IMR-90 (cell line): ENCODE results near the gene ST8SIA6. TPM values are rescaled to one million over a fixed set of nuclear protein-coding genes. Genes with fewer than 3 reads are reported as not detected.

Experiments
- ATAC-seq: fragments of 200-7000 bp; cut with Tn5 transposase; 2 replicates; pipeline ENCODE4 v1.9.1; 2020; ENCODE audit warnings: low read depth, mild to moderate bottlenecking, moderate library complexity
- BruUV-seq: library from RNA; stranded (reverse); fragments of 400-500 nt; replicated peaks from 2 replicates; lab custom pipeline; 2021; lab: Mats Ljungman, UMichigan
- CTCF ChIA-PET: fragments of 300-600 bp; formaldehyde crosslinking; extraction: SDS; loops from one replicate; lab custom pipeline; 2021; ENCODE audit warnings: antibody characterized with exemption; lab: Yijun Ruan, JAX
- POLR2A ChIA-PET: fragments of 300-600 bp; sonication (Branson Sonifier 250); formaldehyde crosslinking; loops from one replicate; lab custom pipeline; 2022; ENCODE audit warnings: antibody characterized with exemption; ENCODE audit not compliant: unreplicated experiment; lab: Charles Lee
- DNase-seq: peaks from one replicate; pipeline ENCODE4 v3.0.0; 2013
- H2AFZ ChIP-seq: replicated peaks from 2 replicates; pipeline ENCODE3; 2013; ENCODE audit warnings: low read length, mild to moderate bottlenecking; ENCODE audit not compliant: poor library complexity
- H2AK5ac ChIP-seq: 2 replicates; pipeline ENCODE4 v1.6.1; 2013; ENCODE audit warnings: low read depth, low read length, inconsistent platforms
- H2AK9ac ChIP-seq: replicated peaks from 2 replicates; pipeline ENCODE3; 2013; ENCODE audit warnings: mild to moderate bottlenecking, low read depth, low read length, moderate library complexity; ENCODE audit not compliant: poor library complexity
- H2BK120ac ChIP-seq: 2 replicates; pipeline ENCODE4 v1.6.1; 2013; ENCODE audit warnings: low read depth, low read length, inconsistent platforms
- H2BK15ac ChIP-seq: 3 replicates; pipeline ENCODE4 v1.6.1; 2013; ENCODE audit warnings: low read depth, low read length, inconsistent platforms
- H2BK20ac ChIP-seq: 2 replicates; pipeline ENCODE4 v1.6.1; 2013; ENCODE audit warnings: low read depth, mild to moderate bottlenecking, inconsistent platforms, low read length, moderate library complexity
- H2BK5ac ChIP-seq: 2 replicates; pipeline ENCODE4 v1.6.1; 2013; ENCODE audit warnings: mild to moderate bottlenecking, low read depth, low read length, inconsistent platforms; ENCODE audit not compliant: poor library complexity, severe bottlenecking
- H3K14ac ChIP-seq: replicated peaks from 2 replicates; pipeline ENCODE4 v1.6.1; 2013; ENCODE audit warnings: low read depth, low read length, inconsistent platforms
- H3K18ac ChIP-seq: 2 replicates; pipeline ENCODE4 v1.6.1; 2013; ENCODE audit warnings: low read depth, low read length, control low read depth
- H3K23ac ChIP-seq: 2 replicates; pipeline ENCODE4 v1.6.1; 2013; ENCODE audit warnings: low read depth, low read length, inconsistent platforms
- H3K27ac ChIP-seq: 2 replicates; pipeline ENCODE4 v1.5.1; 2013; ENCODE audit warnings: mild to moderate bottlenecking, control low read depth, low read length; ENCODE audit not compliant: insufficient read depth
- H3K27me3 ChIP-seq: 2 replicates; pipeline ENCODE4 v1.6.1; 2013; ENCODE audit warnings: low read length; ENCODE audit not compliant: control insufficient read depth, insufficient read depth
- H3K36me3 ChIP-seq: 2 replicates; pipeline ENCODE4 v1.6.1; 2013; ENCODE audit warnings: low read length, mixed read lengths; ENCODE audit not compliant: control insufficient read depth, insufficient read depth
- H3K4ac ChIP-seq: 2 replicates; pipeline ENCODE4 v1.6.1; 2013; ENCODE audit warnings: low read depth, low read length, inconsistent platforms
- H3K4me1 ChIP-seq: 2 replicates; pipeline ENCODE4 v1.6.1; 2013; ENCODE audit warnings: low read length, mixed read lengths; ENCODE audit not compliant: control insufficient read depth, insufficient read depth
- H3K4me2 ChIP-seq: 2 replicates; pipeline ENCODE4 v1.6.1; 2013; ENCODE audit warnings: low read depth, mild to moderate bottlenecking, control low read depth, low read length, moderate library complexity
- H3K4me3 ChIP-seq: 2 replicates; pipeline ENCODE4 v1.5.1; 2013; ENCODE audit warnings: low read depth, mild to moderate bottlenecking, control low read depth, low read length, moderate library complexity; ENCODE audit not compliant: insufficient read depth
- H3K56ac ChIP-seq: 2 replicates; pipeline ENCODE4 v1.6.1; 2013; ENCODE audit warnings: low read length, inconsistent platforms; ENCODE audit not compliant: insufficient read depth; ENCODE audit errors: extremely low read depth
- H3K79me1 ChIP-seq, 2 experiments: 2 replicates each; pipeline ENCODE4 v1.6.1; 2013; ENCODE audit warnings: low read length in 2 of 2, inconsistent platforms in 1 of 2, low read depth in 1 of 2
- H3K9ac ChIP-seq: 2 replicates; pipeline ENCODE4 v1.6.1; 2013; ENCODE audit warnings: low read depth, low read length, control low read depth
- H3K9me1 ChIP-seq: 2 replicates; pipeline ENCODE4 v1.6.1; 2013; ENCODE audit warnings: low read length, inconsistent platforms; ENCODE audit not compliant: insufficient read depth
- H3K9me3 ChIP-seq: 2 replicates; pipeline ENCODE4 v1.6.1; 2013; ENCODE audit warnings: low read length; ENCODE audit not compliant: control insufficient read depth, insufficient read depth
- H4K20me1 ChIP-seq: 2 replicates; pipeline ENCODE4 v1.6.1; 2013; ENCODE audit warnings: low read length, inconsistent platforms; ENCODE audit not compliant: insufficient read depth
- H4K5ac ChIP-seq: 2 replicates; pipeline ENCODE4 v1.6.1; 2013; ENCODE audit warnings: mild to moderate bottlenecking, low read depth, low read length, control low read depth
- H4K8ac ChIP-seq, 2 experiments: 2 replicates each; pipeline ENCODE4 v1.6.1; 2013; ENCODE audit warnings: low read depth in 2 of 2, low read length in 2 of 2, control low read depth in 1 of 2, inconsistent platforms in 1 of 2
- H4K91ac ChIP-seq: 2 replicates; pipeline ENCODE4 v1.6.1; 2013; ENCODE audit warnings: low read depth, low read length, inconsistent platforms; ENCODE audit not compliant: insufficient read depth
- BHLHE40 ChIP-seq: fragments of 150-350 bp; IDR thresholded peaks from 2 replicates; pipeline ENCODE4 v1.6.1; 2016; ENCODE audit warnings: mild to moderate bottlenecking, low read depth, low read length
- CHD1 ChIP-seq: IDR thresholded peaks from 2 replicates; pipeline ENCODE4 v1.6.1; 2012; ENCODE audit warnings: low read depth, low read length, improper control_type of control experiment
- FOS ChIP-seq: fragments of 150-350 bp; IDR thresholded peaks from 2 replicates; pipeline ENCODE4 v1.6.1; 2016; ENCODE audit warnings: low read depth, low read length
- MAFK ChIP-seq: IDR thresholded peaks from 2 replicates; pipeline ENCODE4 v1.6.1; 2012; ENCODE audit warnings: low read depth, low read length, improper control_type of control experiment
- RAD21 ChIP-seq: IDR thresholded peaks from 2 replicates; pipeline ENCODE4 v1.6.1; 2012; ENCODE audit warnings: low read length, improper control_type of control experiment
- RCOR1 ChIP-seq: IDR thresholded peaks from 2 replicates; pipeline ENCODE4 v1.6.1; 2012; ENCODE audit warnings: mild to moderate bottlenecking, low read length, improper control_type of control experiment; ENCODE audit not compliant: insufficient replicate concordance
- WGBS, 2 experiments: methylation state at CpG; one replicate each; pipeline versions ENCODE4 v1.1.5 to v1.1.7; 2013; ENCODE audit warnings: missing lambda C conversion rate in 2 of 2; ENCODE audit not compliant: insufficient read length in 1 of 2; ENCODE audit errors: extremely low coverage in 2 of 2; 5-methylcytosine and 5-hydroxymethylcytosine counted together
- dilution Hi-C: fragments of 300-500 bp; cut with HindIII; formaldehyde crosslinking; loops from one replicate; pipeline ENCODE4 v1.14.3; 2018; ENCODE audit warnings: low sequenced_read_pairs; ENCODE audit not compliant: unreplicated experiment
- in situ Hi-C: fragments of 300-500 bp; cut with MboI; formaldehyde crosslinking; loops from 3 replicates; pipeline ENCODE4 v1.14.3; 2019; ENCODE audit warnings: low sequenced_read_pairs, inconsistent platforms, mixed read lengths
- intact Hi-C: fragments of 100-400 bp; cut with micrococcal nuclease; formaldehyde crosslinking; loops from 2 replicates; pipeline ENCODE4 v1.10.0; 2022
- polyA plus RNA-seq, 3 experiments: library from polyadenylated mRNA; depleted of rRNA; stranded (reverse); fragments of >200 nt; gene quantifications; 2 replicates each; pipeline ENCODE4 v1.2.3, GENCODE V29; 2012; ENCODE audit warnings: low replicate concordance in 1 of 3
- total RNA-seq: library from RNA; depleted of rRNA; stranded (reverse); fragments of >200 nt; gene quantifications from 2 replicates; pipeline ENCODE4 v1.2.3, GENCODE V29; 2012

Gene ST8SIA6
- total and polyA plus RNA-seq, 2 of the 4 experiments (the other 2 are of a cell fraction), result 0.10 to 0.18 TPM

DNA sequence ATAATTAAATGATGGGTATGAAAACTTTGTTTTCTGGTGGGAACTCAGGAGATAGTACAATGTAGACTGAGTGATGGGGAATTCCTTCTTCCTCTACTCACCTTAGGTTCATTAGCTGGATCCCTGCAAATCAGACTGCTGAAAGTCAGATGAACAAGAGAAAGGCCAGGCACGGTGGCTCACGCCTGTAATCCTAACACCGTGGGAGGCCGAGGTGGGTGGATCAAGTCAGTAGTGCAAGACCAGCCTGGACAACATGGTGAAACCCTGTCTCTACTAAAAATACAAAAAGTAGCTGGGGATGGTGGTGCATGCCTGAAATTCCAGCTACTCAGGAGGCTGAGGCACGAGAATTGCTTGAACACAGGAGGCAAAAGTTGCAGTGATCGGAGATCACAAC lies 28.7 kb upstream of the ST8SIA6 start:
- no peak overlapping the region for H3K9ac ChIP-seq
- peak overlapping the region; percentile 40 for H2BK5ac ChIP-seq
- intact Hi-C loops (no loop called here), dilution Hi-C loops (no loop called here), in situ Hi-C loops (no loop called here)
- no peaks in the 10 kb centered on the region; the same call in 1 of the 2 replicates for H3K9me3 ChIP-seq
- H2AK5ac ChIP-seq, result peak overlapping the region; percentile 25; the same call in 1 of the 2 replicates
- peak overlapping the region; percentile 33; the same call in 1 of the 2 replicates for H2BK20ac ChIP-seq
- no peaks in the 10 kb centered on the region; the same call in 1 of the 2 replicates for H3K9me1 ChIP-seq
- no peak overlapping the region for H3K4me2 ChIP-seq
- peak overlapping the region; percentile 59 for H2BK120ac ChIP-seq
- no peak overlapping the region for H3K18ac ChIP-seq
- H3K4me3 ChIP-seq, result no peak overlapping the region
- ChIA-PET CTCF (no interaction called here), POLR2A (no interaction called here)
- ATAC-seq (peak; percentile 91), DNase-seq (peak; percentile 82)
- no peak overlapping the region for H3K27ac ChIP-seq
- H3K4ac ChIP-seq, result peak overlapping the region; percentile 31; the same call in 1 of the 2 replicates
- peaks cover 2% of the 10 kb centered on the region; the same call in 1 of the 2 replicates for H3K4me1 ChIP-seq
- H3K56ac ChIP-seq, result no peak overlapping the region
- no peak overlapping the region for H4K8ac ChIP-seq
- no TSS peak for BruUV-seq
- H2AK9ac ChIP-seq, result no peak overlapping the region
- H3K36me3 ChIP-seq, result no peaks in the 10 kb centered on the region
- H3K14ac ChIP-seq, result 0 out of 2 replicates have a peak overlapping the region, but pooled peaks have one; percentile 19
- H4K20me1 ChIP-seq, result no peaks in the 10 kb centered on the region
- no peaks in the 10 kb centered on the region for H3K27me3 ChIP-seq
- H2AFZ ChIP-seq, result no peak overlapping the region
- no peak overlapping the region; the same call in 1 of the 2 replicates for H4K91ac ChIP-seq
- no peak overlapping the region for H3K23ac ChIP-seq
- H3K79me1 ChIP-seq, result no peaks in the 10 kb centered on the region
- TF ChIP-seq RAD21 (no peak), MAFK (no peak), RCOR1 (no peak), BHLHE40 (no peak), CHD1 (no peak), FOS (0 out of 2 replicates have a peak, but pooled peaks have one; percentile 46)
- WGBS, 2 experiments, result 80% methylated on average over 1 of the region's 6 CpGs; no CpG with 5 or more reads in 1 of the 2 experiments
- H2BK15ac ChIP-seq, result peak overlapping the region; percentile 56; the same call in 1 of the 3 replicates
- H4K5ac ChIP-seq, result no peak overlapping the region
